GDM1 (cell line): ENCODE measurements around the gene FAM200A.
"Not testable (repeated sequence)": the region's sequence is repeated elsewhere in the genome, so short reads cannot be mapped to it uniquely, and the experiment has no call there.

Experiments used
- DNase-seq: peaks from one replicate; lab custom pipeline; 2025; lab: John Stamatoyannopoulos, UW

Gene FAM200A

DNA sequence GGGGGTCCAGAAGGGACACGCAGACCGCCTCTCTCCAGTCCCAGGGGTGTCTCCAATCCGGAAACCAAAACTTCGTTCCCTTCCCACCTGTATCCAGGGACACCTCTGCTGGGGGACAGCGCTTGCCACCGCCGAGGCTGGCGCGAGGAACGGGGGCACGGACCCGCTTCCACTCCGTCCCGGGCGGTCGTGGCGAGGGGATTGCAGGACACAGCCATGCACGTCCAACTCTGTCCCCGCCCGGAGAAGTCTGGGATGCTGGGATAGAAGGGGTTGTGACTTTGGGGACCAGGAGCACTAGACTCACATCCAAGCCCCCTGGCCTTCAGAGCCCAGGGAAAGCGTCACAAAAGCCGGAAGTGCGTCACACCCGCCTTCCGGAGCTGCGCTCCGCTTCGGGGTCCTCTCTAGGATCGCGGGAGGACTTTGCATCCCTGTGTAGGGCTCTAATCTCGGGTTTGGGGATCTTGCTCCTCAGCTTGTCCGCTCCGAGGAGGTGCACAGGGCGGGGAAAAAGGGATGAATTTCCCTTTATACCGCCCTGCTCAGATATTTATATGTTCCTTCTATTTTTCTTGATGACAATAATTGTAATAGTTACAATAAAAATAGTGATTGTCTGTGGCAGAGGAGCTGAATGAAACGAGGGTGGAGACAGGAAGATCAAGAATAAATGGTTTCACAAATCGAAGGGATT lies at the start of gene FAM200A:
TSS of gene FAM200A (minus strand) at position 348 of the 697 bp plus-strand sequence. CDS start 3,707 bp downstream, outside the sequence.
- DNase-seq, result peak; percentile 80

DNA sequence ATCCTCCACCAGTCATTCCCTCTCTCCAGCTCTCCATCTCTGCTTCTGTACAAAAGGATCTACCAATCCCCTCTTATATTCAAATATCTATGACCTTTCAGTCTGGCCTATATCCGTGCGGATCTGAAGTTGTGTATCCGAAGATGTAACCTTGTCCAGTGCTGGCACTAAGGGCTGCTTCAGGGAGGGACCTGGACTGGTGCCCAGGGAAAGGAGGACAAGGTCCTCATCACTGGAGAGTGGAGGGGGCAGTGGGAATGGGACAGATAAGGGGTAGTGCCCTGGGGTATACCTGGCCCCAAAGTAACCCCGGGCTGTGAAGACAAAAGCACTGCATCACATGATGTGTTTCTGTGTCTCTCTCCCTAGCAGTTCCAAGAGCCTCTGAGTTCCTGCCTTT lies 47.9 kb upstream of the FAM200A start:
- no peak for DNase-seq

- no peak for DNase-seq
These were observed 46.0 kb upstream of the FAM200A start, which contains the start of gene TMEM225B for GRCh38 chr7:99597762-99598501. TSS of gene TMEM225B (plus strand) at chr7:99598267. CDS start at chr7:99604389, 6,122 bp downstream.

- no peak for DNase-seq
These were observed 44.6 kb upstream of the FAM200A start for GRCh38 chr7:99596408-99596955.

DNA sequence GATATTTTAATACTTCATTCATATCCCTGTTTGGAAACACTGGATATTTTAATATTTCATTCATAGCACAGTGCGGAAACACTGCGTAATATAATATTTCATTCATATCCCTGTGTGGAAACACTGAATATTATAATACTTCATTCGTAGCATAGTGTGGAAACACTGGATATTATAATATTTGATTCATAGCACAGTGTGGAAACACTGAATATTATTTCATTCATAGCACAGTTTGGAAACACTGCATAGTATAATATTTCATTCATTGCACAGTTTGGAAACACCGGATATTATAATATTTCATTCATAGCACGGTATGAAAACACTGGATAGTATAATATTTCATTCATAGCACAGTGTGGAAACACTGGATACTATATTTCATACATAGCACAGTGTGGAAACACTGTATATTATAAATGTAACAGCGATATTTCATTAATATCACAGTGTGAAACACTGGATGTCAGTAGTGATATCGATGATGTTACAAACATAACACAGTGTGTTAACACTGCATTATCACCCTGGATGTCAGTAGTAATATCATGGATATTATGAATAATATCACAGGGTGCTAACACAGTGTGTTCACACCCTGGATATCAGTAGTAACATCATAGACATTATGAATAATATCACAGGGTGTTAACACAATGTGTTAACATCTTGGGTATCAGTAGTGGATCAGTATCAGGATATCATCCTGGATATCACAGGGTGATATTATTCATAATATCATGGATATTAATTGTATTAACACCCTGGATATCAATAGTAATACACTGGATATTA lies 43.2 kb upstream of the FAM200A start:
- no peak for DNase-seq

GRCh38 chr7:99588868-99589267 lies 37.0 kb upstream of the FAM200A start:
- no peak for DNase-seq

DNA sequence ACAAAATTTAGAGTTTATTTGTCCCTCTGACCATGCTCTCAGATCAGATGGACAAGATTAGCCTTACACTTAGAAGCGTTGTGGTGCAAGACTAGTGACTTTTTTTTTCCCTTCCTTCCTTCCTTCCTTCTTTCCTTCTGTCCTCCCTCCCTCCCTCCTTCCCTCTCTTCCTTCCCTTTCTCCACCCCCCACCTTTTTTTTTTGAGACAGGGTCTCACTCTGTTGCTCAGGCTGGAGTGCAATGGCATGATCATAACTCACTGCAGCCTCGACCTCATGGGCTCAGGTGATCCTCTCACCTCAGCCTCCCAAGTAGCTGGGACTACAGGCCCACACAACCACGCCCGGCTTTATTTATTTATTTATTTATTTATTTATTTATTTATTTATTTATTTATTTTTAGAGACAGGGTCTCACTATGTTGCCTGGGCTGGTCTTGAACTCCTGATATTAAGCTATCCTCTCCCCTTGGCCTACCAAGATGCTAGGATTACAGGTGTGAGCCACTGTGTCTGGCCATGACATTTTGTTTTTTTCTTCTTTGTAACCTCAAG lies 28.9 kb upstream of the FAM200A start:
- not testable (repeated sequence) for DNase-seq

- DNase-seq, result no peak
These were observed 28.3 kb upstream of the FAM200A start for GRCh38 chr7:99579956-99580777.

DNA sequence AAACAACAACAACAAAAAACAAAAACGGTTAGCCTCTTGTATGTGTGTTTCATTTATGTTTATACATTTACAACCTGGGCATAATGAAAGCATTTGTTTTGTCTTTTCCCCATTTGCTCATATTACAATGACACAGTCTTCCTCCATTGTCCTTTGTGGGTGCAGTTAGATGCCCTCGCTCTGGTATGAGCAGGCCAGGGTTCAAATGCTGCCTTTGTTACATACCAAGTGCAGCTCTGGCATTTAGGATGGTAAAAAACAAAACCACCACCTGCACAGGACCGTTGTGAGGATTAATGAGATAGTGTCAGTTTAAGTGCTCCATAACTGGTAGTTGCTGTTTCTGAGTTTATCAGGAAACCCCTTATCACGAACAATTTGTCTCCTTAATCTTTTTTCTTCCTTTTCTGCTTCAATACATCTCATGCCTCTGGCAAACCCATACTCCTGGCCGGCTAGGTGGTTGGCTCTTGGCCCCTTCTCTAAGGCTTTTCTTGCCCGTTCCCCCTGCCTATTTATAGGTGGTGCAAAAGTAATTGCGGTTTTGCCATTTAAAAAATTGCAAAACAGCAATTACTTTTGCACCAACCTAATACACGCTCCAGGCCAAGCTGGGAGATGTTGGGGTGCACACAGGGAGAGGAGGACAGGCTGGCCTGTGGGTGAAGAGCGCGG lies 27.5 kb upstream of the FAM200A start:
- DNase-seq, result no peak

- DNase-seq, result no peak
These were observed 24.3 kb upstream of the FAM200A start for GRCh38 chr7:99576251-99576650.

- no peak for DNase-seq
These were observed 21.3 kb upstream of the FAM200A start for GRCh38 chr7:99573257-99573656.

- no peak for DNase-seq
These were observed 19.9 kb upstream of the FAM200A start for GRCh38 chr7:99571768-99572167.

DNA sequence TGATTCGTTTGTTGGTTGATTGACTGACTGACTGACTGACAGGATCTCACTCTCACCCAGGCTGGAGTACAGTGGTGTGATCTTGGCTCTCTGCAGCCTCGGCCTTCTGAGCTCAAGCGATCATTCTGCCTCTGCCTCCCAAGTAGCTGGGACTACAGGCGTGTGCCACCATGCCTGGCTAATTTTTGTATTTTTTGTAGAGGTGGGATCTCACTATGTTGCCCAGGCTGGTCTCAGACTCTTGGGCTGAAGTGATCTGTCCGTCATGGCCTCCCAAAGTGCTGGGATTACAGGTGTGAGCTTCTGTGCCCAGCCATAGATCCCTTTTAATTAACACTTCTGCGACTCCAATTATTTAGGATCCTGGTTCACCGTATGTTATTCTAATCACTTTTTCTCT lies 16.9 kb upstream of the FAM200A start:
- not testable (repeated sequence) for DNase-seq

DNA sequence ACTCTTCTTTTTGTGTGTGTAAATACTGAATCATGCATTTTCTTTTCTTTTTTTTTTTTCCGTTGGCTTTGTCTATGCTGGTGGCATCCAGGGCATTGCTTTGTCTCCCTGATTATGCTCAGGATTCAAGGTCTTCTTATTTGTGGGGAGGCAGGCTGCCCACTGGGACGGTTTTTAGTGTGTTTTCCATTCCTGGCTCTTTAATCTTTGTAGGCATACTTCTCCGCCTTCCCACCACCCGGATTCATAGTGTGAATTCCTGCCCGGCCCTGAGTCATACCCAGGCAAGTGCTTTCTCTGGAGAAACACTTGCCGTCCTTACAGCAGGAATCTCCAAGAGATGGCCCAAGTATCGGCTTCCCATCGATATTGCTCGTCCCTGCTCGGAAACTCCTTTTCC lies 11.7 kb upstream of the FAM200A start:
- no peak for DNase-seq

DNA sequence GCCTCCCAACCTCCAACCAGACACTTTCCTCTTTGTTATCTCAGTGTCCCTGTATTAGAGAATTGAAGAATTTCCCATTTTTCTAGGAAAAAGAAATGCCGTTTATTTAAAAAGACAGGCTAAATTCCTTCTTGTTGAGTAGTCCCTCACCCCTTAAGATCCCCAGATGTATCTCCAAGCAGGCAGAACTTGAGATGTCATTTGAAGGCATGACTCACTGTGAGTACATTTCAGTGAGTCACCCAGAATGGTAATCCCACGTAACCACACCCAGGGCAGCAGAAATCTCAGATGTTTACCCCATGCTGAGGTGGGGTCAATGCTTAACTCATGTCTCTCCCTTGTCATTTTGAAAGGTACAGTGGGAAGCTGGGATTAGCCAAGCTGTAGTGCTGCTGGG lies 10.9 kb upstream of the FAM200A start:
- DNase-seq, result no peak

DNA sequence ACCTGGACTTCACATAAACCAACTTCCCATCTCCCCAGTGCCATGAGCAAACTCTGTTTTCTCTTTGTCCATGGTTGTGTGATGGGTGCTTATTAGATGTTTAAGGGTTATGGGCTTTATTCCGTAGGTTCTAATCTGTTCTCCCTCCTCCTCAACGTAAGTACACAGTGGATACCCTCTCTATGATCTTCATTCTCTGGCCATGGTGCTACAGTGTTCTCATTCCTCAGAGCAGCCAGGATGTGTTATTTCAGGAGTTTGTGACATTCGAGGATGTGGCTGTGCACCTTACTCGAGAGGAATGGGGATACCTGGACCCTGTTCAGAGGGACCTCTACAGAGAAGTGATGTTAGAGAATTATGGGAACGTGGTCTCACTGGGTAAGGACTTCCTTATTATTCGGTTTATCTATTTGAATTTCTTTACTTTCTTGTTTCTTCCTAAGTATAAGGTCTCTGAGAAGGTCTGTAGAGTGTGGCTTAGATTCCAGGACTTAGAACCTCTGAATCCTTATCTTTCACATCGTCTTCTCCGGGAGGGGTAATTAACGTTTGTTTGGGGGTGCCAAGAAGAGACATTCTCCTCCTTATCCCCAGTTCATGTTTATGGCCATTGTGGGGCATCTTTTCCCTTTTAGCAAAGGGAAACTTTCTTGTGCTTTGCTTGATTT lies 10.3 kb upstream of the FAM200A start:
- DNase-seq, result no peak

DNA sequence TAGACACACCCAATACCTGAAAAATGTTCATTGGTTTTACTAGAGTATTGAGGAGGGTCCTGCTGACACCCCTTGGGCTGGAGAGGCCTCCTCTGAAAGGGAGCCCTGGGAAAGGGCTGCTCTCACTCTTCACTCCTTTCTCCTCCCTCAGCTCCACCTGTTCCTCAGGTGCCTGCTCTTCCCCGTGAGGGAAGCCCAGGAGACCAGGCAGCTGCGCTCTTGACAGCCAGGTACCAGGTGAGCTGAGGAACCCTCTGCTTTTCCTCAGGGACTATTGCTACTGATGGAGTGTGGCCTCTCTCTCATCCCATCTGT lies 9.8 kb upstream of the FAM200A start:
- DNase-seq, result no peak

DNA sequence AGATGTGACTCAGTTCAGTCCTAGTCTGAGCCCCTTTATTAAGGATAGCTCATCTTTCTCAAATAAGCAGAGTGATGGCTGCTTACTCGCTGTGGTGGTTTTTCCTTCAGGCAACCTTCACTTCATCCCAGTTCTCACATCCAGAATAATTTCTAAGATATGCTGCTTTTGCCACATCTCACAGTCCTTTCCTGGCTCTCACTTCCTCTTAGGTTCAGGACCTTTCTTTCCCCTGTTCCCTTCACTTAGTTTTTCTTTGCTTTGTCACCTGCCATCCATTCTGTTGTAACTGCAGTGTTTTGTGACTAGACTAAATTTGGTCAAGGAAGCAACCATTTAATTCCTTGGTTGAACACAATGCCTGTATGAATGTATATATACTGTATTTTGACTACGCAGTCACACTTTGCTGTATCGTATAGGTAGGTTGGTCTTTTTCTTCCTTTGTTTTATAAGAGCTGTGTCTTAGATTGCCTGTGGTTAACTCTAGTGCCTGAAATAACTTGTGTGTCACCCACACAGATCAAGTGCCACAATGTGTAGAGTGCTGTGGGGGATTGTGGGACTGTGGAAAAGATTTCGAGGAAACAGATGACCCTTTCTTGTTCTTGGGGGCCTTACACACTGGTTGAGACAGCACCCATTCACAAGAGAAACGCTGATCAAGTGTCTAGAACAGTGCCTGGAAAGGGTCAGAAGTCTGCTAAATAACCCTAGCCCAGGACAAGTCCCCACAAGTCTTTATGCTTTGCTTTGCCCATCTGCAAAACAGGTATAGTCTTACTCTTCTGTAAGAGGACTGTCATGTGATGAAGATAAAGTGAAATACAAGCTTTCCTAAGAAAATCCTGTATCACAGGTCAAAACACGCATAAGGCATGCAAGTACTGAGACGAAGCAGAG lies 9.2 kb upstream of the FAM200A start:
- no peak for DNase-seq
